Bronchial epithelial cell (primary cell): ENCODE results near the gene ATRNL1. TPM values are rescaled to one million over a fixed set of nuclear protein-coding genes. Genes with fewer than 3 reads are reported as not detected.
"Not testable (repeated sequence)": the region's sequence is repeated elsewhere in the genome, so short reads cannot be mapped to it uniquely, and the experiment has no call there.

ENCODE experiments used
- DNase-seq: peaks from one replicate; pipeline ENCODE4 v3.0.0-alpha.2; 2010; ENCODE audit warnings: low read depth
- FAIRE-seq: peaks from 2 replicates; lab custom pipeline; 2011; peaks lifted over from hg19 to GRCh38; lab: Jason Lieb, UNC
- H3K27me3 ChIP-seq: 2 replicates; pipeline ENCODE4 v1.5.1; 2011; ENCODE audit warnings: low read length; ENCODE audit not compliant: control insufficient read depth, insufficient read depth
- H3K36me3 ChIP-seq: 2 replicates; pipeline ENCODE4 v1.5.1; 2011; ENCODE audit warnings: low read length; ENCODE audit not compliant: control insufficient read depth, insufficient read depth
- H3K4me3 ChIP-seq: 2 replicates; pipeline ENCODE4 v1.5.1; 2011; ENCODE audit warnings: mild to moderate bottlenecking, low read depth, low read length, control low read depth
- total RNA-seq: library from RNA; depleted of rRNA; stranded (reverse); fragments of >200 nt; gene quantifications from 2 replicates; pipeline ENCODE4 v1.2.1, GENCODE V29; 2014
- TF ChIP-seq, protein P1 (sequence below): IDR thresholded peaks from 2 replicates; pipeline ENCODE4 v1.5.1; 2011; ENCODE audit warnings: mild to moderate bottlenecking, moderate library complexity, low read length, control low read depth, inconsistent platforms; ENCODE audit not compliant: insufficient read depth, severe bottlenecking

ATRNL1 gene
- total RNA-seq, 1 donor from 2014 or later = 0.53 TPM

DNA sequence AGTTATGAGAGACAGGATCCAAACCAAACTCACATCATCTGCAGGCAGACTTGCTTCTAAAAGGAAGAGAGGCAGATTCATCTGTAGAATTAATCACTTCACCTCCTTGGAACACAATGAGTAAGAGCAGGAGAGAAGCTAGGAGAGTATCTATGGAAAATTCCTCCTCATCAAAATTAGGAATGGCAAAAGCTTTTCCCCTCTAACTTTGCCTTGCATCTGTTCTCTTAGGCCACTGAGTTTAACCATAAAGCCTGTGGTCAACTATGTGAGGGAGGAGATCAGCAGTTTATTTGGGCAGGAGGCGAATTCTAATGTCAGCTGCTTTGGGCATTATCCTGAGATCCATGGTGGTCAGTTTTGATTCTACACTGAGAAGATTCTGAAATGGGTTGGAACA lies 618.1 kb downstream of the ATRNL1 start:
- TF ChIP-seq, protein P1, sequence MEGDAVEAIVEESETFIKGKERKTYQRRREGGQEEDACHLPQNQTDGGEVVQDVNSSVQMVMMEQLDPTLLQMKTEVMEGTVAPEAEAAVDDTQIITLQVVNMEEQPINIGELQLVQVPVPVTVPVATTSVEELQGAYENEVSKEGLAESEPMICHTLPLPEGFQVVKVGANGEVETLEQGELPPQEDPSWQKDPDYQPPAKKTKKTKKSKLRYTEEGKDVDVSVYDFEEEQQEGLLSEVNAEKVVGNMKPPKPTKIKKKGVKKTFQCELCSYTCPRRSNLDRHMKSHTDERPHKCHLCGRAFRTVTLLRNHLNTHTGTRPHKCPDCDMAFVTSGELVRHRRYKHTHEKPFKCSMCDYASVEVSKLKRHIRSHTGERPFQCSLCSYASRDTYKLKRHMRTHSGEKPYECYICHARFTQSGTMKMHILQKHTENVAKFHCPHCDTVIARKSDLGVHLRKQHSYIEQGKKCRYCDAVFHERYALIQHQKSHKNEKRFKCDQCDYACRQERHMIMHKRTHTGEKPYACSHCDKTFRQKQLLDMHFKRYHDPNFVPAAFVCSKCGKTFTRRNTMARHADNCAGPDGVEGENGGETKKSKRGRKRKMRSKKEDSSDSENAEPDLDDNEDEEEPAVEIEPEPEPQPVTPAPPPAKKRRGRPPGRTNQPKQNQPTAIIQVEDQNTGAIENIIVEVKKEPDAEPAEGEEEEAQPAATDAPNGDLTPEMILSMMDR = no peak
- Histone ChIP-seq H3K27me3 (no peaks in the 10 kb centered on the region), H3K36me3 (no peaks in the 10 kb centered on the region), H3K4me3 (no peak overlapping the region)
- DNase-seq (no peak), FAIRE-seq (no peak)

DNA sequence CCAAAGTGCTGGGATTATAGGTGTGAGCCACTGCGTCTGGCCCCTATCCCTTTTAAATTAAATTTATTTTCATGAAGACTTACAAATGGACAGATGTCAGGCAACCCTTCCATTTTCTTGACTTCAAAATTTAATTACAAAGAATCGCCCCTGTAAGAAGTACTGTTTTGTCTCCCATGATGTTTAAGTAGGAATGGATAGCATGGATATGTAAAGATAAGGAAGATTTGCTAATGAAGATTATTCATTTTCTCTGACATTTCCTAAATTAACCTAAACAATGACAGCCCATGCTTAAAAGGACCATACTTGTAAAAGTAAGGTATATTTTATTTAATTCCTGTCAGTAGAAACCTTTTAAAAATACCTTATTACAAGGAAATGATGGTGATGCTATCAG lies 627.0 kb downstream of the ATRNL1 start:
- no peaks in the 10 kb centered on the region for H3K36me3 ChIP-seq
- TF ChIP-seq, protein P1 = no peak
- H3K27me3 ChIP-seq = no peaks in the 10 kb centered on the region
- no peak overlapping the region for H3K4me3 ChIP-seq
- FAIRE-seq (no peak), DNase-seq (no peak)

DNA sequence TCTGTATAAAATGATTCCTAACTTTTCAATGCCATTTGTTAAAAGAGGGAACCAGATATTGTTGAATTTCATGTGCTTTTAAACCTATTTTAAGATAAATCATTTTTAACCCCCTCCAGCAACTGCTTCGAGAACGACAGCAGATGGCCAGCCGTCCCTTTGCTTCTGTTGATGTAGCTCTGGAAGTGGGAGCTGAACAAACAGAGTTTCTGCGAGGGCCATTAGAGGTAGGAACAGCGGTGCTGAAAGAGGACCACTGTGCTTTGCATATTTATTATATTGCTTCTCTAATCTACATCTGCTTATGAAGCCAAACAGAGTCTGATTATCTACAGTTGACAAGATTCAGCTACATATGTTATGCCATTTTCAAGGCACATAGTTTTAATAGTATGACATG lies 634.0 kb downstream of the ATRNL1 start:
- TF ChIP-seq, protein P1 = no peak
- H3K4me3 ChIP-seq = no peak overlapping the region
- no peak for FAIRE-seq
- H3K36me3 ChIP-seq = no peaks in the 10 kb centered on the region
- H3K27me3 ChIP-seq = no peaks in the 10 kb centered on the region
- DNase-seq = no peak

DNA sequence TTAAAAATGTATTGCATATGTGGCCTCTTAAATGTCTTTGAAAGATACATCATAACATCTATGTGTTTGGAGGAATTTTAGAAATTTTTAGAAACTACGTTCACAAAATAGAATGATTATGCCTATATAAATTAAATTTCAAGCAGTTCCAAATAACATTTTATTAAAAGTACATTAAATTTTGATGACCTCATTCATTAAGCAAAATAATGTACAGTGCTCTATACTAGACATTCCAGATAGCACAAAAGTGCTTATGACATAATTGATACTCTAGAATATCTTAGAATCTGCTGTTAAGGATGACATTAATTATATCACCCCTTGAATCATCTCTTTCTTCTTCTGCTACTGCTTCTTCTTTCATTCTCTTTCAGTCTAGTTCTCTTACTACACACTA lies 650.9 kb downstream of the ATRNL1 start:
- Histone ChIP-seq H3K36me3 (no peaks in the 10 kb centered on the region), H3K4me3 (no peak overlapping the region), H3K27me3 (no peaks in the 10 kb centered on the region)
- no peak for DNase-seq
- FAIRE-seq = no peak
- TF ChIP-seq, protein P1 = no peak

DNA sequence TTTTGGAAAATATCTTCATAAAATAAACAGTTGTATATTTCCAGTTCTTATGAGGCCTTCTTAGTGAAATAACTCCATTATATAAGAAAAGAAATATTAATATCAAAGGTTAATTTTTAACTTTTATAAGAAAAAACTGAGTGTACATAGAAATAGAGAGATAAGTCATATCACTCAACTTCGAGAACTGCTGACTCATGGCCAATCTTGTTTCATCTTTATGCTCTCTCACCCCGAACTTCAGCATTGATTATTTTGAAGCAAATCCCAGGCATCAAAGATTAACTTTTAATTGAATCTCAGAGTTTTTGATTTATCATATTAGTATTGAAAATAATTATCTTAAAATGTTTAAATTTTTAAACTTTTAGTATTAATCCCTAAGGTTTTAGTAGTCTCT lies 652.8 kb downstream of the ATRNL1 start:
- no peak for FAIRE-seq
- H3K27me3 ChIP-seq = no peaks in the 10 kb centered on the region
- H3K4me3 ChIP-seq = no peak overlapping the region
- no peaks in the 10 kb centered on the region for H3K36me3 ChIP-seq
- TF ChIP-seq, protein P1 = no peak
- DNase-seq = no peak

DNA sequence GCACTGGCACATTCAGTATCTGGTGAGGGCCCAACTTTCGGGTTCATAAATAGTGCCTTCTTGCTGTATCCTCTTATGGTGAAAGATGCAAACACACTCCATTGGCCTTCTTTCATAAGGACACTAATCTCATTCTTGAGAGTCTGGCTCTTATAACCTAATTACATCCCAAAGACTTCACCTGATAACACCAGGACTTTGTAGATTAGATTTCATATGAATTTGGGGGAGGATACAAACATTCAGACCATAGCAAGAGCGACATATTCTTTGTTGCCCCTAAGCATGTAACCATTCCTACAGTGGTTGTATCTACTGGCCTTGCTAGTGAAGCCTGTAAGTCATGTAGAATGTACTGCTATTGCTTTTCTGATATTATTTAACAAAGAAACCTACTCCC lies 654.6 kb downstream of the ATRNL1 start:
- no peaks in the 10 kb centered on the region for H3K36me3 ChIP-seq
- no peak for DNase-seq
- no peak for FAIRE-seq
- no peaks in the 10 kb centered on the region for H3K27me3 ChIP-seq
- H3K4me3 ChIP-seq = no peak overlapping the region
- TF ChIP-seq, protein P1 = no peak

DNA sequence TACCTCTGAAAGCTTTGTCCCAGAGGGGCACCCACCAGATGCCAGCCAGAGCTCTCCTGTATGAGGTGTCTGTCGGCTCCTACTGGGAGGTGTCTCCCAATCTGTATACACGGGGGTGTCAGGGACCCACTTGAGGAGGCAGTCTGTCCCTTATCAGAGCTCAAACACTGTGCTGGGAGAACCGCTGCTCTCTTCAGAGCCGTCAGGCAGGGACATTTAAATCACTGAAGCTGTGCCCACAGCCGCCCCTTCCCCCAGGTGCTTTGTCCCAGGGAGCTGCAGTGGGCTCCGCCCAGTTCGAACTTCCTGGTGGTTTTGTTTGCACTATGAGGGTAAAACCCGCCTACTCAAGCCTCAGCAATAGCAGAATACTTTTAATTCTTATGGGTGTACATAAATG lies 665.3 kb downstream of the ATRNL1 start:
- DNase-seq, FAIRE-seq, H3K36me3 ChIP-seq, H3K27me3 ChIP-seq, H3K4me3 ChIP-seq: not testable (repeated sequence)
